GM21381 (cell line): ENCODE measurements around the gene PTCD2.

Experiments
- ATAC-seq: cut with Tn5 transposase; IDR thresholded peaks from one replicate; pipeline ENCODE4 v1.9.1; 2021; ENCODE audit warnings: mild to moderate bottlenecking, moderate library complexity; ENCODE audit not compliant: unreplicated experiment

The PTCD2 gene

DNA sequence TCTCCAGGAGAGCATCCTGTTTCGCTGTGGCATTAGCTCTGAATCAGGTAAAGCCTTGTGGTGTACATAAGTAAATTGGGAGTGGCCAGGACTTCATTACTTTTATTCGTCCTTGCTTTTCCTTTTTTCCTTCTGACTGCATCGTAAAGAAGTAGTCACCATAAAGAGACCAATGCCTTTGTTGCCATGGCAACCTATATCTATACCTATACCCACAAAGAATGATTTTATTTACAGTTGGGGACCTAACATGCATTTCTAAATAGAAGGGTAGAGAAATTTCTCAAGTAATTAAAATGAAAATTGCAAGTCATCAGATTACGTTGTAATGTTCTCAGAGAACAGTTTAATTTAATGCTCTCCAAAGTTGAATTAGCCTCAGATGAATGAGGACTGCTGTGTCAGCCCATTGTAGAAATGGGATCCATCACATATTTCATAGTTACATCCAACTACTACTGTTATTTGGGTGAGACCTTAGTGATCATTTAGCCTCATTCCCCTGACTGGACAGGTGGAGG is 18.6 kb downstream of the PTCD2 start:
- no peak for ATAC-seq

DNA sequence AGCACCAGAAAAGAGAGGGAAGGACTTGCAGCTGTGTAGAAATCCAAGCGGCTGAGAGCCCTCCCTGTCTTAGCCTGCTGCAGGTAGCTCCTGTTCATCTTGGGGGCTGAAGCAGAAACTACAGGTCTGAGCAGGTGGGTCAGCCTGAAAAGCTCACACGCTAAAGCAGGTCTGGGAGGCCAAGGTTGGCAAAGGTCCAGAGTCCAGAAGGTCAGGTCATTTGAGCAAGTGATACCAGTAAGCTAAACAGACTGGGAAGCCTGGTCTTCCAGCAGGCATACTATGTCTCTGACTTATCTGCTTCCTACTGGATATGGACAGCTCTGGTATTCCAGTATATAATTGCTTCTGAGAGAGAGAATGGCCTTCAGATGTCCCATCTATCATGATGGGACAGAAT is 26.2 kb downstream of the PTCD2 start:
- no peak for ATAC-seq

GRCh38 chr5:72347801-72348308 is 27.7 kb downstream of the PTCD2 start:
- ATAC-seq, result no peak

DNA sequence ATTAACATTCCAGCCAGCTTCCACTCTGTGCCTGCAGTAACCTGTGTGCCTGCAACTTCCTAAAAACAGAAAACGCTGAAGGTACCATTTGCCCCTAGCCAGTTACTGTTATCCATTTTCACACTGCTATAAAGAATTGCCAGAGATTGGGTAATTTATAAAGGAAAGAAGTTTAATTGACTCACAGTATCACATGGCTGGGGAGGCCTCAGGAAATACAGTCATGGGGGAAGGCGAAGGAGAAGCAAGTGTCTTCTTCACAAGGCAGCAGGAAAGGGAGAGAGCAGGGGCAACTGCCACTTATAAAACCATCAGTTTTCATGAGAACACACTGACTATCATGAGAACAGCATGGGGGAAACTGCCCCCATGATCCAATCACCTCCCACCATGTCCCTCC is 31.2 kb downstream of the PTCD2 start:
- ATAC-seq, result no peak

- no peak for ATAC-seq
Observed at GRCh38 chr5:72352616-72353015, 32.4 kb downstream of the PTCD2 start.

DNA sequence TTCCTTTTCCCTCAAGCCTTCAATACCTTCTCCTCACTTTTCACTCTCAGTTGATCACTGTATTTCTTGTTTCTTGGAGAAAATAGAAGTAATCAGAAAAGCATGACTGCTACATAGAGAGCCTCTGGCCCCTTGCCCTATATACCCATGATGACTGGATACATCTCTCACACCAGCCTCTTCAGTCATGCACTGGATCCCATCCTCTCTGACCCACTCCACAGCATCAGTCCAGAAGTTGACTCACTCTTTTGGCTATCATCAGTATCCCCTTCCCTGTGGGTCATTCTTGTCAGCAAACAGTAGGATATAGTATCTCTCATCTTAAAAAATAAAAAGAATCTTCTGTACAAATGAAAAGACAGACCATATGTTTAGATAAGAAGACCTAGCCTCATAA is 32.9 kb downstream of the PTCD2 start:
- ATAC-seq, result no peak

- no peak for ATAC-seq
Observed at GRCh38 chr5:72355706-72356299, 35.6 kb downstream of the PTCD2 start.

- no peak for ATAC-seq
Observed at GRCh38 chr5:72356361-72356760, 36.2 kb downstream of the PTCD2 start.

DNA sequence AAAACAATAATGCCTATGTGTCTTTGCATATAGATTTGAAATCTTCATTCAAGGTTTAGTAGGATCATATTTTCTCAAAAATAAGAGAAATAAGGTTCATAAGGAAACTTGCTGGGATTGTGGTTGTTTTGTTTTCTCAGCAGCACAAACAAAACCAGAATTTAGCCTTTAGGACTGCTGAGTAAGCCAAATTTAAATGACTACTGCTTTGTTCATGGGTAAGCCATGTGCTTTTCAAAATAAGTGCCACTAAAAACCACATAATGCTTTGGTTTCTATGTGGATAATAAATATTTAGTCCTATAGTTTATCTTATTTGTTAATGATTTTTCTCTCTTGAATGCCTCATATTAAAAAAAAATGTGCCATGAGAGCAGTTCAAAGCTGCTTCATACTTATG is 38.8 kb downstream of the PTCD2 start:
- no peak for ATAC-seq

DNA sequence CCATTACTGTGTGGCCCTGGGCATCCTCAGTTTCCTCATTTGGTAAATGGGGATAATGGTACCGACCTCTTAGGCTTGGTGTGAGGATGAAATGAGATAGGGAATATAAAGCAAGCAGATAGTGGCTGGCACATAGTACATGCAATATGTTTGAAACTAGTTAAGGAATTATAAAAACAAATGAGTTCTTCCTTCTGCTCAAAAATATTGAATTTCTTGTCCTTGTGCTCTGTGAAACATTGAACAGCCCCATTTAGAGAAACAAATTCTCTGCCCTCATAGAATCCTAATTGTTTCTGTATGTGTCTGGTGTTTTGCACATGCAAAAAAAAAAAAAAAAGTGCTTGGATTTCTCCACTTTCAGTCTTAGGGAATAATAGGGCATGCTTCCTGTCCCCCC is 39.7 kb downstream of the PTCD2 start:
- ATAC-seq, result no peak

- ATAC-seq, result no peak
Observed at GRCh38 chr5:72363166-72363802, 43.1 kb downstream of the PTCD2 start.

DNA sequence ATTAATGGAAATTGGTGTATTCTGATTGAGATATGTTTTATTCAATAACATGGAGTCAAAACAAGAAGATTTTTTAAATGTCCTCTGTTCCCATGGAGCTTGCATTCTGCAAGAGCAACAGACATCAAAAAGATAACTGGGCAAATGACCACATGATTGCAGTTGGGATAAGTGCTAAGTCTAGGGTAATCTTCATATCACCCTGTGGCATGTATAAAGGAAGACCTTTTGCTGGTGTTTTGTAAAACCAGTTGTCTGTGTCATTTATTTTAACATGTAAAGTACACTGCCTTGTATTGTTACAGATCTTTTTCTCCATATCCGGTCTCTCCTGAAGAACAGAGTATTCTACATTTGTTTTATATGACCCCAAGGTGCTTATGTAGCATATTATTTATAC is 44.0 kb downstream of the PTCD2 start:
- ATAC-seq, result no peak

- no peak for ATAC-seq
Observed at GRCh38 chr5:72364951-72365350, 44.8 kb downstream of the PTCD2 start.

DNA sequence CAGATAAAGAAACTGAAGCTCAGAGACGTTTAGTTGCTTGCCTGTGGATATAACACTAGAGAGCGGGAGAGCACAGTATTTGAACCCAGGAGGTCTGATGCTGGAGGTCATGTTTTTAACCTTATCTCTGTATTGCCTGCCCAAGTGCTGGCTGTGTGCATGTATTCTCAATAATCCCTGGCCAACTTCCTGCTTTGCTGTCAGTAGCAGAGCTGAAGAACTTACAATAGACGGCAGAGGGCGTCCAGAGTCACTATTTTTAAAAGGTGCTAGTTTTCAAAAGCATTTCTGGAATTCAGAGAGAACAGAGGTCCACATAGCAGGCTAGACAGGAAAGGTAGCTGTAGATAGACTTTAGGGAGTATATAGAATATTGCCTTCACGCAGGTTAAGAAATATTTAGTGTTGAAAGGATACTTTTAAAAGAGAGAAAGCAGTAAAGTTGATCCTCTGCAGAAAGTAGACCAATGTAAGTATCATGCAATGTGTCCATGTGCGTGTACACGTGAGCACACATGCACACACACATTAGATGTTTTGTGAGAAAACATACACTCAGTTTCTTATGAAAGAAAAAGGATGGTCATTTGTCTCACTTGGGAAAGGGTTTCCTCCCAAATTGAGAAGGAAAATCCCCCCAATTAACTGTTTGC is 46.3 kb downstream of the PTCD2 start:
- ATAC-seq, result peak; percentile 72

DNA sequence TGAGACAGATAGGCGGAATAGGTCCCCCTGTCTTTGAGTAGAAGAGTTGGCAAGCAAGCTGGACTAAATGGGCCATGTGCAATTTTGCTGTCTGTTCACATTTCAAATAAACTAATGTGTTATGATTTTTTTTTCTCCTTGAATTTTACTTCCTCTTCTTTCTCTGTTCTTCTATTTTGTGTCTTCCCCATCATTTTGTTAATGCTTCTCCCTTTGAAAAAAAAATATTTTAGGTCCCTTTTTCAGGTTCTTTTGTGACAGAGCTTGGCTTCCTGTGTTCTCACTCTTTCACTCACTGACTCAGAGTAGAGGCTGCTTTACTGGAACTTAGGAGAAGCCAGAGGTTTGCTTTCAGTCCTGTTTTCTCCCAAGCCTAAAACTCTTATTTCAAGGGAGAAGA is 48.1 kb downstream of the PTCD2 start:
- ATAC-seq, result no peak

DNA sequence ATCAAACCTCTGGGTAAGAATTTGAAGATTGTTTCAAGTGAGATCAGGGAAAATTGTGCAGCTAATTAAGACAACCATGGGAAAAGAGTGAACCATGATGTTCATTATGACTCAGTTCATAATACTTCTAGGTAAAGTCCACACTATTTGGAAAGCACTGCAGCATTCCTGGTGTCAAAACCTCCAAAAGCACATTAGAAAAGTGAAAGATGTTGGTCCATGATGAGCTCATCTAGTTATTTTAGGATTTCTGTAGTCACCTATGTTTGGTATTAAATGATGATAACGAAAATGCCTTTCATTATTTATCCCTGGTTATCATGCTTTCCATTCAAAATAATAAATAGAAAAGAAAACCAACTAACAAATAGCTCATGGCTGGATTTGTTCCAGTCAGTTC is 49.1 kb downstream of the PTCD2 start:
- no peak for ATAC-seq

DNA sequence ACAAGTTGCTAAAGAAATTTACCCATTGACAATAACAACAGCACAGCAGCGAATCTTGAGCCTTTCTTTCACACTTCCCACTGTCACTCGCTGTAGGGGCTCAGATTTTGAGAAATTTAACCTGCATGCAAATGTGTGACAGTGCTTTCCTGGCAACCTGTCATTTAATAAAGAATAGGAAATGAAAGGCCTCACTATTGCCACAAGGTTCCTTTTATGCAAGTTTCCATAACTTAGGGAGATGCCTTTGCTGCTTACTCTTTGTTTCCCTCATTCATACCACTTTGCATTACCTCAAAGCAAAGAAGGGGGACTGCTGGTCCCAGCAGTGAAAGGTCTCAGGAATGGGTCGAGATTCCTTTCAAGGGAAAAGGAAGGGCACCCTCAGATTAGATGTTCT is 49.5 kb downstream of the PTCD2 start:
- no peak for ATAC-seq

- ATAC-seq, result no peak
Observed at GRCh38 chr5:72372331-72372730, 52.2 kb downstream of the PTCD2 start.

- no peak for ATAC-seq
Observed at GRCh38 chr5:72372923-72373322, 52.8 kb downstream of the PTCD2 start.

GRCh38 chr5:72374844-72375243 is 54.7 kb downstream of the PTCD2 start:
- ATAC-seq, result no peak

GRCh38 chr5:72376381-72376780 is 56.2 kb downstream of the PTCD2 start:
- ATAC-seq, result no peak
